SKM-1 (cell line): ENCODE measurements around the gene TGM6.
"Not testable (repeated sequence)": the region's sequence is repeated elsewhere in the genome, so short reads cannot be mapped to it uniquely, and the experiment has no call there.

Source experiments
- DNase-seq: peaks from one replicate; lab custom pipeline; 2025; ENCODE audit not compliant: unreplicated experiment; lab: John Stamatoyannopoulos, UW

TGM6 gene

DNA sequence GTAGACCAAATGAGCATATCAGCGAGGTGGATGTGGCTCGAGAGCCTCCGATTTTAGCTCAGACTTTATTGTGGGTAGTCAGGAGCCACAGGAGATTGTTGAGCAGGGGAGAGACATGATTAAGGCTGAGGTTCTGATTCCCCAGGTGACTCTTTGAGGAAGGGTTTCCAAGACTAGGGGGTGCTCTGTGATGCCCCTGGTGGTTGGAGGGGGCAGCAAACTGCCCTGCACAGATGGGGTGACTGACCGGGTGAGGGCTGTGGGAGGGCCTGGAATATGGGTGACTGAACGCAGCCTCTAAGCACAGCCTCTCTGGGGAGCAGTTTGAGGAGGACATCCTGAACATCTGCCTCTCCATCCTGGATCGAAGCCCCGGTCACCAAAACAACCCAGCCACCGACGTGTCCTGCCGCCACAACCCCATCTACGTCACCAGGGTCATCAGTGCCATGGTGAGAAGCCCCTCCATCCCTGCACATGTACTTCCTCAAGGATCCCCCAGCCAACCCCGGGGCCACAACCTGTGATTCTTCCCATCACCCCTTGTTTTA lies 17.0 kb downstream of the TGM6 start:
- no peak for DNase-seq

DNA sequence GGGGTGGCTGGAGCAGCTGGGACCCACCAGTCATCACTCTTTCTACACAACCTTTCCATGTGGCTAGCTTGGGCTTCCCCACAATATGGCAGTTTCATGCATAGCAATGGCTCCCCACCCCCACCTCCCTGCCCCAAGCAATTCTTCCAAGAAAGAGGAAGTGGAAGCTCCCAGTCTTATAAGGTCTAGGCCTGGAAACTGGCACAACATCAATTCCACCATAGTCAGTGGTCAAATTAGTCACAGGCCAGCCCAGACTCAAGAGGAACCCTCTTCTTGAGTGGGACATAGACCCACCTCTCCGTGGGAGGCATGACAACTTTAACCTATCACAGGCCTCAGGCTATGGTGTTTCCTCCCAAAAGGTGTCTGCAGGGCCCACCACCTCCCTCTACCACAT lies 17.7 kb downstream of the TGM6 start:
- no peak for DNase-seq

DNA sequence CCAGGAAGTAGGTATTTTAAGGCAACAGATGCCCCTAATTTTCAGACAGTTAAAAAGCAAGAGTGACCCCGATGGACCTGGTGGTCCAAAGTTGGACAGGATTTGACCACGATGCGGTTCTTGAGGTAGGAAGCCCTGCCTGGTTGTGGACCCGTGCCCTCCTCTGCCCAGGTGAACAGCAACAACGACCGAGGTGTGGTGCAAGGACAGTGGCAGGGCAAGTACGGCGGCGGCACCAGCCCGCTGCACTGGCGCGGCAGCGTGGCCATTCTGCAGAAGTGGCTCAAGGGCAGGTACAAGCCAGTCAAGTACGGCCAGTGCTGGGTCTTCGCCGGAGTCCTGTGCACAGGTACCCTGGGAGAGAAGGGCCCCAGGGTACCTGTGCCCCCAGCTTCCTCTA lies 18.7 kb downstream of the TGM6 start:
- no peak for DNase-seq

DNA sequence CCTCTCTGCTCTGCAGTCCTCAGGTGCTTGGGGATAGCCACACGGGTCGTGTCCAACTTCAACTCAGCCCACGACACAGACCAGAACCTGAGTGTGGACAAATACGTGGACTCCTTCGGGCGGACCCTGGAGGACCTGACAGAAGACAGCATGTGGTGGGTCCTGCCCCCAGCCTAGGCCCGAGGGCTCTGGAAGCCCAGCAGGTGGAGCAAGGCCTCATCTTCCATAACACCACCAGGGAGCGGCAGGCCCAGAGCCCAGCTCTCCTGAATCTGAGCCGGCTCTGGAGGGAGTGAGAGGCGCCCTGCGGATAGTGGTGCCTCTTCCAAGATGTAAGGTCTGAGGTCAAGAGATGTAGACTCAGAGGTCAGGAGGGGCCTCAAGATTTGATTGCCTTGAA lies 19.6 kb downstream of the TGM6 start:
- no peak for DNase-seq

DNA sequence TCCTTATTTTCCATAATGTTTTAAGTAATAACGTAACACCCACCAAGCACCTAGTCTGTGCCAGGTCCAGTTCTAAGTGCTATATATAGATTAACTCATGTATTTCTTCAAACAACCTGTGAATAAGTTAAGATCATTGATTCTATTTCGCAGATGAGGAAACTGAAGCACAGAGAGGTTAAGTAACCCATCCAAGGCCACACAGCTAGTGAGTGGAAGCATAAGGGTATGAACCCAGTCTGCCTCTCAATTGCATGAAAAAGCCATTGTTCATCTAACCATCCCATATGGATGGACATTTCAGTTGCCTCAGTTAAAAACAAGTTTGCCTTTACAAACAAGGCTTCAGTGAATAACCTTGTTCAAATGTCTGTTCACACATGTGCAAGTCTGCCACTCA lies 20.8 kb downstream of the TGM6 start:
- no peak for DNase-seq

DNA sequence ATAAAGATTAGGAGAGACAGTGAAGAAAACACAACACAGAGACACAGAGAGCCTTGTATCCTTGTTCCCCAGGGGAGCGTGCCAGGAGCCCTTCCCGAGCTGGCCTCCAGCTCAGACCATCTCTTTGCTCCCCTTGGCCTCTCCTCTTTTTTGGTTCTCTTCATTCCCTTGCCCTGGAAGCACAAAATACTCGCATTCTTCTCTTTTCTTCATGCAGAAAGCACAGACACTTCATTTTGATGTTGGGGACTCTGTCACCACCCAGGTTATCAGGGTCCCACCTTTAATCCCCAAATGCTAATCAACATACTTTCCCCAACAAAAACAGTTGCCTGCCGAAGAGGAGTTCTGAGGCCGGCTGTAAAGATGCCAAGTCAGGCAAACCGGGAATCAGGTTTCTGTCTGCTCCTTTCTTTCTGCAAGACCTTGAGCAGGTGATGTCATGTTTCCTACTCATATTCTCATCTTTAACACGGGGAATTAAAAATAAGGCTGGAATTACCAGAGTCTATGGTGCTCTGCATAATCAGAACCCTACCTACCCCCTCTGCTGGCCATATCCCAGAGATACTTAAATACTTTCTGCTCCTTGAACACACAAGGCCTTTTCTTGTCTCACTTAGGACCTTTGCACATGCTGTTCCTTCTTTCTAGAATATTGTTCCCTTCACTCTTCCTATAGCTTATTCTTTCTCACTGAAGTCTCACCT lies 21.7 kb downstream of the TGM6 start:
- DNase-seq: no peak

DNA sequence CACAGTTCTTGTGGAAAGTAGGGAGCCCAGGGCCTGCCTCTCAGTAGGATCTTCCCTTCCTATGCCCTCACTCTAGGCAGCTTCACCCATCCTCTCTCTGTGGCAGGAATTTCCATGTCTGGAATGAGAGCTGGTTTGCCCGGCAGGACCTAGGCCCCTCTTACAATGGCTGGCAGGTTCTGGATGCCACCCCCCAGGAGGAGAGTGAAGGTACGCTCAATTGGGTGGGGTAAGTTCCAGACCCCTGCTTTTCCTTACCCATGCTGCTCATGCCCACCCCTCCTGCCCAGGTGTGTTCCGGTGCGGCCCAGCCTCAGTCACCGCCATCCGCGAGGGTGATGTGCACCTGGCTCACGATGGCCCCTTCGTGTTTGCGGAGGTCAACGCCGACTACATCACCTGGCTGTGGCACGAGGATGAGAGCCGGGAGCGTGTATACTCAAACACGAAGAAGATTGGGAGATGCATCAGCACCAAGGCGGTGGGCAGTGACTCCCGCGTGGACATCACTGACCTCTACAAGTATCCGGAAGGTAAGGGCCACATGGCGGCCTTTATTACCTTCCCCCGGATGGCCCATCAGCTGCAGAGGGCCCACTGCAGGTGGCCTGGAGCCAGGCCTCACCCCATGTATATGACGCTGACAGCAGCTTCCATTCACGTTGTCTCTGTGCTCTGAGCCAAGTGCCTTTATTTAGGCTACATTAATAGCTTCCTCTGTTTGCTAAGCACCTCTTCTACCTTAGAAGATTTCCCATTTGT lies 22.8 kb downstream of the TGM6 start:
- no peak for DNase-seq

DNA sequence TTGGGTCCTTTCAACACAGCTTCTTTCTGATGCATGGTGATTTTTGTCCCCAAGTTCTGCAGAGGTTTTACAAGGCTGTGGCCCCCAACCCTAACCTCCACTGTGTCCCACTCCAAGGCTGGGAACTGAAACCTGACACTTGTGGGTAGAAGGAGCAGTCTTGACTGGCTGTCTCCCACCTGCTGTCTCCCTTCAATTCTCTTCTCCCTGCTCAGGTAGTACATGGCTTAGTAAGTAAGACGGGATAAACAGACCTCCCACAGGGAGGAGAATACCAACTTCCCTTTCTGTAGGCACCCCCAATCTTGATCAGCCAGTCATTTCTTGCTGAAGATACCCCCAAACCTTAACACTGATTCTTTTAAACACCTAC lies 25.0 kb downstream of the TGM6 start:
- no peak for DNase-seq

DNA sequence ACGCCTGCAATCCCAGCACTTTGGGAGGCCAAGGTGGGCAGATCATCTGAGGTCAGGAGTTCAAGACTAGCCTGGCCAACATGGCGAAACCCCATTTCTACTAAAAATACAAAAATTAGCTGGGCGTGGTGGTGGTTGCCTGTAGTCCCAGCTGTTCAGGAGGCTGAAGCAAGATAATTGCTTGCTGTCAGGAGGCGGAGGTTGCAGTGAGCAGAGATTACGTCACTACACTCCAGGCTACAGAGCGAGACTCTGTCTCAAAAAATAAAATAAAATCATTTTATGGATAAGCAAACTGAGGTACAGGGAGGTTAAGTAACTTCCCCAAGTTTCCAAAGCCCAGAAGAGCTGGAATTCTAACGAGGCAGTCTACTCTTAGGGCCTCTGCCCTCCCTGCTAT lies 26.7 kb downstream of the TGM6 start:
- not testable (repeated sequence) for DNase-seq

DNA sequence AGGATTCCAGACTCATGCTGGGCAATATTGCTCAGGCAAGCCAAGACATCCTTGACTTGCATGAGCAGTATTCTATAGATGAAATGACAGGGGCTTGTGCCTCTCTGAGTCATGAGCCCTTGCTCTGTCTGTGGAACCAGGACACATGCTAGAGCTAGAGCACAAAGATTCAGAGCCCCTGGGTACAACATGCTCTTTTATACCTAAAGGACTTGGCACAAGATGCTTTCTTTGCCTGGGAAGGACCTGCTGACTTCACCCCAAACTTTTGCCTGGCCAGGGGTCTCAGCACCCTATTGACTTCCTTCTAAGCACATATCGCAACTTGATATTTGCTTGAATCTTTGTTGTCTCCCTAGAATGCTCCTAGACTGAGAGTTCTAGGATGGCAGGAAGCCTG lies 27.4 kb downstream of the TGM6 start:
- no peak for DNase-seq

DNA sequence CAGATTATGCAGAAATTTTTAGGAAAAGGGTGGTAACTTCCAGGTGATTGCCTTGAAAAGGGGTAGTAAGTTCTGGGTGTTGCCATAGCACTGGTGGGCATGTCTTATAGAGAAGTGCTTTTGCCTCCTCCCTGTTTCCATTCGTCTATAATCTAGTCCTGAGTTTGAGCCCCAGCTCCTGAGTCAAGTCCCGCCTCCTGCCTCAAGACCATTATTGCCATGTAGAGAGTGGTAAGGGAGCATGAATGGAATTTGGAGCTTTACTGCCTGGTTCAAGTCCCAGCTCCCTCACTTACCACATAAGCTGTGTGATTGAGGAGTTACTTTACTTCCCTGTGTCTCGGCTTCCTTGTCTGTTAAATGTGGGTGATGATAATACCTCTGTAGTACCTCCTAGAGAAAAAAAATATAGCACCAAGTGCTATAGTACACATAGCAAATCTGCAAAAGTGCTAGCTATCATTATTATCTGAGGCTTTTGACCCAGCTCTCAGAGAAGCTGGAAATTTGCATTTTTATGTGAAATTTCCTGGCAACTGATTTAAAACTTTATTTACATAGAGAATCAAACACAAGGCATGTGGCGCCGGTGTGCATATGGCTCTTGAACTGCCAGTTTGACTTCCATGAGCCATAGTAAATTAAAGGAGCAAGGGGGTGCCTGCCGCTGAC lies 36.0 kb downstream of the TGM6 start:
- no peak for DNase-seq

DNA sequence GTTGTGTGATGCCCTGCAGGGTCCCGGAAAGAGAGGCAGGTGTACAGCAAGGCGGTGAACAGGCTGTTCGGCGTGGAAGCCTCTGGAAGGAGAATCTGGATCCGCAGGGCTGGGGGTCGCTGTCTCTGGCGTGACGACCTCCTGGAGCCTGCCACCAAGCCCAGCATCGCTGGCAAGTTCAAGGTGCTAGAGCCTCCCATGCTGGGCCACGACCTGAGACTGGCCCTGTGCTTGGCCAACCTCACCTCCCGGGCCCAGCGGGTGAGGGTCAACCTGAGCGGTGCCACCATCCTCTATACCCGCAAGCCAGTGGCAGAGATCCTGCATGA lies 36.5 kb downstream of the TGM6 start:
- DNase-seq: no peak

DNA sequence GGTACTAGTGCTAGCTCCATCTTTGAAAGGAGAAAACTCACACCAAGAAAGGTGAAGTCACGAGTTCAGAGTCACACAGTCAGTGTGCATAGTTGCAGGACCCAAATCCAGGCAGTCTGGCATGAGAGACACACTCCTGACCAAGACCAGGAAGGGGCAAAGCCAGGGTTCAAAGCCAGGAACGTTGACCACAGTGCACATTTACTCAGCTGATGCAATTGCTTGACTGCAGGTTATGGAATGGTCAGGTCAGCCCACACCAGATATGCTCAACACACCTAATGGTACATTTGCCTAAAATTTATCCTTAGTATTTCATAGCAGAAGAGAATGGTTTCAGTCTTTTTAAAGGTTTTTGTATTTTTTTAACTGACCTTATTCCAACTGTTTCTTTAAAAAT lies 37.7 kb downstream of the TGM6 start:
- DNase-seq: no peak

DNA sequence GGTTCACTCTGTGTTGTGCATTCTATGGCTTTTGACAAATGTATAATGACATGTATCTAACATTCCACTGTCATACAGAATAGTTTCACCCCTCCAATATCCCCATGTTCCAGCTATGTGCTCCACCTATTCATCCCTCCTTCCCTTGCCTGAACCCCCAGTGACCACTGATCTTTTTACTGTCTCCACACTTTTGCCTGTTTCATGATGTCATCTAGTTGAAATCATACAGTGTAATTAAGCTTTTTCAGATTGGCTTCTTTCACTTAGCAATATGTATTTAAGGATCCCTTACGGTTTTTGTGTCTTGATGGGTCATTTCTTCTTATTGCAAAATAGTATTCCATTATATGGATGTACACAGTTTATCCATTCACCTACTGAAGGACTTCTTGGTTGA lies 39.8 kb downstream of the TGM6 start:
- DNase-seq: no peak

DNA sequence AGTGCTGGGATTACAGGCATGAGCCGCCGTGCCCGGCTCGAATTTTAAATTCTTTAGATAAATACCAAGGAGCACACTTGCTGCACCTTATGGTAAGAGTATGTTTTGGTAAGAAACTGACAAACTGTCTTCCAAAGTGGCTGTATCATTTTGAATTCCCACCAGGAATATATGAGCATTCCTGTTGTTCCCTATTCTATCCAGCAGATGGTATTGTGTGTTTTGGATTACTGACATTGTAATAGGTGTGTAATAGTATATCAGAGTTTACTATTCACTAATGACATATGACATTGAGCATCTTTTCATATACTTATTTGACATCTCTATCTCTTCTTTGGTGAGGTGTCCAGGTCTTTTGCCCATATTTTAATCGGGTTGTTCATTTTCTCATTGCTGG lies 40.5 kb downstream of the TGM6 start:
- no peak for DNase-seq

DNA sequence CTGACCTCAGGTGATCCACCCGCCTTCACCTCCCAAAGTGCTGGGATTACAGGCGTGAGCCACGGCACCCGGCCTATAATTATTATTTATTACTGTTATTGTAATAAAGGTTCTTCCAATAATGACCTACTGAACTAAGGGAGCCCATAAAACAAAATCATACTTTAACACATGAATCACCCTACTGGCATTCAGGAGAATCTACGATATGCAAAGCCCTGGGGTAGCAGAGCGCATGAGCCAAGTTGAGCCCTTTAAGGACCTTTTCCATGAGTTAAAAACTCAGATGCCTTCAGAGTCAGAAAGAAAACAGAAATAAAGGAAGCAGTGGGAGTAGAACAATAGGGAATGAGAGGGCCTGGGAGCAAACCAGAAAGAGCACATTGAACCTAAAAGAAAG lies 48.4 kb downstream of the TGM6 start:
- no peak for DNase-seq

DNA sequence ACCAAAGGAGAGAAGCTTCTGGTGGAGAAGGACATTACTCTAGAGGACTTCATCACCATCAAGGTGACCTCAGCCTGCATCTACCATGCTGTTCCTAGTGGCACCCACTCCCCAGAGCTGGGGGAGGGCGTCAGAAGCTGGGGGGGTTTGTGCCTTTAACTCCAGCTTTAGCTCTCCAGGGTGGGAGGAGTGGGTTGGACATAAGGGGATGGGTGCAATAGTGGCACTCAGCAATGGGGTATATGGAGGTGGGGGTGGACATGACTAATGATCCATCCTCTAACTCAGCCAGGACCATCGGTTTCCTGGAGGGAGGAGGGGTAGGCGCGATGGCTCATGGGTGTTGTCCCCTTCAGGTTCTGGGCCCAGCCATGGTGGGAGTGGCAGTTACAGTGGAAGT lies 49.8 kb downstream of the TGM6 start:
- no peak for DNase-seq

DNA sequence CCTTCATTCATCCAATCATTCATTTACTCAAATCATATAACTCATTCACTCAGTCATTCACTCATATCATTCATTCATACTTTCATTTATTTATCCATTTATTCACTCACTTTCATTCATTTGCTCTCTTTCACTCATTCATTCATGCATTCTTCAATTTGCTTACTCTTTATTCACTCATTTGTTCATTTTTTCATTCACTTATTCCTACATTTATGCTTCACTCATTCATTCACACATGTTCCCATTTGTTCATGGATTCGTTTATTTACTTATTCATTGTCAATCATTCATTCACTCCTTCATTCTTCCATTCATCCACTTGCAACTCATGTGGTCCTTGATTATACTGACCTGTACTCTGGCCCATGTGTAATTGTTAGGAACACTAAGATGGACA lies 50.5 kb downstream of the TGM6 start:
- DNase-seq: no peak

DNA sequence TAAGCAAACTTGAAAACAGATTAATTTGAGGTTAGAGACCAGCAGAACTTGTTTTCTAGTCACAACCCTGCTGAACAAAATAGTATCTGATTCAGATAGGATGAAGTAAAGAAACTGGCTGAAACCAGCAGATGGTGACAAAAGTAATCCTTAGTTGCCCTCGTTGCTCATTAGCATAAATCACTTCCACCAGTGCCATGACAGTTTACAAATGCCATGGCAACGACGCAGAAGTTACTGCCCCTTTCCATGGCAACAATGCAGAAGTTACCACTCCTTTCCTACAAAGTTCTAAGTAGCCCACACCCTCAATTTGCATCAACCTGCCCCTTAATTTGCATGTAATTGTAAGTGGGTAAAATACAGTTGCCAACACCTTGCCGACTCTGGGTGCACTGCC lies 66.1 kb downstream of the TGM6 start:
- no peak for DNase-seq

DNA sequence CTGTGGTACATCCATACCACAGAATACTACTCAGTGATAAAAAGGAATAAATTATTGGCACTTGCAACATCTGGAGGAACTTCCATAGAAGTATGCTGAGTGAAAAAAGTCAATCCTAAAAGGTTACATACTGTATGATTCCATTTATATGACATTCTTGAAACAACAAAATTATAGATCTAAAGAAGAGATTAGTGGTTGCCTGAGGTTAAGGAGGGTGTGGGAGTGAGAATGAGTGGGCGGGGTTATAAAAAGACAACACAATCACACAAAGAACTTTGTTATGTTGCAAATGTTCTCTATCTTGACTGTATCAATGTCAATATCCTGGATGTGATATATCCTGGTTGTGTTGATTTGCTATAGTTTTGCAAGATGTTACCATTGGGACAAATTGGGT lies 68.7 kb downstream of the TGM6 start:
- no peak for DNase-seq

DNA sequence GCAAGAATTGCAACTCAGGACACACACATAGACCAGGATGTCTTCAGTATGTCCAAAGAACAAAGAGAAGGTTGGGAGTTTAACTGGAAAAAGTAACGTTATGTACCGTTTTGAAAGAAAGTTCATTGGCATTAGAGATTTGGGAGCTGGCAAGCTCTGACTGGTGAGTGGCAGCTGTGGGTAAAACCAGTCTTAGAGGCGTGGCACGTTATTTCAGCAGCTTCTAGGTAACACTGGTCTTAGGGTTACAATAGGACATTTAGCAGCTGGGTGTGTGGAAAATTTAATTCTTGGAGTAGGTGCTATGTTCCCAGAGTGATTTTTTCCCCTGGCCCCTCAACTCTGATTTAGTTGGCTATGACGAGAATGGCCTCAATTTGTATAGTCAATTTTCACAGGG lies 70.7 kb downstream of the TGM6 start:
- DNase-seq: no peak
